Stimulated activated CD8-positive, alpha-beta memory T cell treated with anti-CD3 and anti-CD28 coated beads, Interleukin-7, amount 100 ng/mL, for 48 hours (primary cell): ENCODE data around the gene UCN.
"Not testable (repeated sequence)": the region's sequence is repeated elsewhere in the genome, so short reads cannot be mapped to it uniquely, and the experiment has no call there.

Experiments
- DNase-seq, 2 donors: peaks; one replicate each; pipeline ENCODE4 v3.0.0-alpha.2; 2020; ENCODE audit warnings: low read depth in 1 of 2; ENCODE audit errors: extremely low read depth in 1 of 2

UCN gene

DNA sequence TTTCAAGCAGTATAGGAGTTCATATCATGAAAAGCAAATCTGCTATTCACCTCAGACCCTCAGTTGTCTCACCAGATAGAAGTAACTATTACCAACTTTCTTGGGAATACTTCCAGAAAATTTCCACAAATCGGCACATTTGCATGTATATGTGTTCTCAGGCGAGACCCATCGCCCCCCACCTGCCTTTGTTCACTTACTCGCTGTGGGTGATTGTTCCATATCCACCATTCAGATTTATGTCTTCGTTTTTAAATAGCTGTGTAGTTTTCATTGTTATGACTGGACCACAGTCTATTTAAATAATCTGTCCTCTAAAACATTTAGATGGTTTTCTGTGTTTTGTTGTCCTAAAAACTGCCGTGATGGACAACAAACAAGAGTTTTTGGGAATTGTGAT, 22.8 kb downstream of the UCN start:
- DNase-seq: no peak

GRCh38 chr2:27284996-27285395, 23.2 kb downstream of the UCN start:
- no peak for DNase-seq

DNA sequence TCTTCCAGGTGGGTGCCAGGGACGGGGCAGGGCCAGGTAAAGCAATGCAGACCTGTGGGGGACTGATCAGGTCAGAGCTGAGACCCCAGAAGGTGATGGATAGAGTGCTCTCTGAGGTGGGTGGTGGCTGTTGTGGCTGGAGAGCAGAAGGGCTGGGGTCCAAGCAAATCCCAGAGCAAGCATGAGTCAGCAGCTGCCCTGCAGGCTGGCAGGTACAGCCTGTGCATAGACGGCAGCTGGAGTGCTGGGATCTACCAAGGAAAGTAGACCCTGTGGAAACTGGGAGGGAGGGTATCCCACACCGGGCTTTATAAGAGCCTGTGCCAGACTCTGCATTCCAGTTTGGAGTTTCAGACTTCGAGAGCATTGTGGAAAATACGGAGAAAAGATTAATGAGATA, 25.4 kb downstream of the UCN start:
- no peak for DNase-seq

- no peak for DNase-seq
Observed at GRCh38 chr2:27281855-27282559, 26.2 kb downstream of the UCN start, which contains the start of gene TRIM54. TSS of gene TRIM54 (plus strand) at chr2:27282429. CDS start at chr2:27282732, 303 bp downstream.

GRCh38 chr2:27281442-27281841, 26.8 kb downstream of the UCN start:
- DNase-seq: no peak

DNA sequence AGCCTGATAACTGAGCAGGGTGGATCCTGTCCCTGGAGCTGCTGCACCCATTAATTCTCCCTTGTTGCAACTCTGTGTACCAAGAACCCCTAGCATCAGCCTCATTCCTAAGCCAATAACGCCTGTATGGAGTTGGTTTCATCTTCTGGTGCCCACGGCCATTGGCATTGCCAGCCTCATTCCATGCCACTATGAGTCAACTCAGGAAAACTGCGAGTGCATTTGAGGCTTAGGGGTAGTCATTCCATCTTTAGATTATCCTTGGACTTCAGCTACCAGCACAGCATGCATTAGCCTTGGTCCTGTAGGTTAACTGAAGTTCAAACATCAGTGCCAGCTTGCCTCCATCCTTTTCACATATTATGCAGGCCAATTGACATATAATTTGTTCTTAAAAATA, 27.4 kb downstream of the UCN start:
- DNase-seq: no peak

GRCh38 chr2:27278010-27278409, 30.2 kb downstream of the UCN start:
- DNase-seq: no peak

DNA sequence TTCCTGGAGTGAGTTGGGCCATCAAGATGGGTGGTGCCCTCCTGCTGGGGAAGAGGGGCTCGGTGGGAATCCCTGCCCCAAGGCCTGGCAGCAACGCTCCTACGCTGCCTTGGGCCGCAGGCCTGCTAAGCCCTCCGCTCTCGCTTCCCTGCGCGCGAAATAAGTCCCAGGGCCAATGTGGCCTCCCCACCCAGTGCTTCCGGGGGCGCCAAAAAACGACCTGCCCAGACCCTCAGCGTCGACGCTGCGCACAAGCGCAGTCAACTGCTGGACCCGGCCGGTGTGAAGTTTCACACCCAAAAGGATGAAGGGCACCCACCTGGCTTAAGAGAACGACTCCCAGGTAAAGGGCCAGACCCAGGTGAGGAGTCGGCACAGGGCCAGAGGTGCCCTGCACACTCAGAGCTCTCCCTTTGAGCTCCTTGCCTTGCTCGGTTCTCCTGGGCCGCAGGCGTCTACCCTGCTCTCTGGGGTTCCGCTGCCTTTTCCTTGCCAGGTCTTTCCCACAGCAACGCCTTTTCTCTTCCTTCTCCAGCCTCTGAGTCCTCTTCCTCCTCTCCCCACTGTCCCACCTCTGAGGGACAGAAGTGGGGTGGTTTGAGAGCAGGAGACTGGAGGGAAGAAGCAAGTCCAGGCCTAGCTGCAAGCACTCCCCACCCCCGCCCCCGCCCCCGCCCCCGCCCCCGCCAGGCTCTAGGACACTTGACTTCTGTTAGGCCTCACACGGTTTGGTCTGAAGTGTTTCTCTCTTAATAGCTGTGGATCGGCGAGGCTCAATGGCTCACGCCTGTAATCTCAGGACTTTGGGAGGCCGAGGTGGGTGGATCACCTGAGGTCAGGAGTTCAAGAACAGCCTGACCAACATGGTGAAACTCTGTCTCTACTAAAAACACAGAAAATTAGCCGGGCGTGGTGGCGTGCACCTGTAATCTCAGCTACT, 32.8 kb downstream of the UCN start, which contains the start of gene DNAJC5G:
DNAJC5G (plus strand) TSS at position 223 of the 940 bp plus-strand sequence. CDS start 1,296 bp downstream, outside the sequence.
- DNase-seq: no peak

DNA sequence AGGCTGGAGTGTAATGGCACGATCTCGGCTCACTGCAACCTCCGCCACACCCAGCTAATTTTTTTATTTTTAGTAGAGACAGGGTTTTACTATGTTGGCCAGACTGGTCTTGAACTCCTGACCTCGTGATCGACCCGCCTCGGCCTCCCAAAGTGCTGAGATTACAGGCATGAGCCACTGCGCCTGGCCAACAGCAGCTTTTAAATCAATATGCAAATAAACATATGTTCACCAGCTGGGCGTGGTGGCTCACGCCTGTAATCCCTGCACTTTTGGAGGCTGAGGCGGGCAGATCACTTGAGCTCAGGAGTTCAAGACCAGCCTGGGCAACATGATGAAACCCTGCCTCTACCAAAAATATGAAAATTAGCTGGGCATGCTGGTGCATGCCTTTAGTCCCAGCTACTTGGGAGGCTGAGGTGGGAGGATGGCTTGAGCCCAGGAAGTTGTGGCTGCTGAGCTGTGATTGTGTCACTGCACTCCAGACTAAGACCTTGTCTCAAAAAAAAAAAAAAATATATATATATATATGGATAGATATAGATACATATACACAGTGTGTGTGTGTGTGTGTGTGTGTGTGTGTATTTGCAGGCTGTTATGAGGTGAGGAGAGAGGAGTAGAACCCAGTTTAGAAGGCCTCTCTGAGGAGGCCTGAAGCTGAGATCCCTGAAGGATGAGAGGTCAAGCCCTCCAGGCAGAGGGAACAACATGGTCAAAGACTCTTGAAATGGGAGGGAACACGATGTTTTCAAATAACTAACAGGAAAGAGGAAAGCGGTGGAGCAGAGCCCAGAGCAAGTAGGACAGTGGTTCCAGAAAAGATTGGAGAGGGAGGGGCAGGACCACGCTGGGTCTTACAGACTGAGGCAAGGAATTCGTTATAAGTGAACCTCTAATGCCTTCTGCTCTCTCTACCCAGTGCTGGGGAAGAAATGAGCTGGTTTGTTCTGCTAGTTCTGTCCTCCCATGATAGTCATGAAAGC, 35.4 kb downstream of the UCN start:
- not testable (repeated sequence) for DNase-seq

- DNase-seq: no peak
Observed at GRCh38 chr2:27271631-27272340, 36.5 kb downstream of the UCN start.

DNA sequence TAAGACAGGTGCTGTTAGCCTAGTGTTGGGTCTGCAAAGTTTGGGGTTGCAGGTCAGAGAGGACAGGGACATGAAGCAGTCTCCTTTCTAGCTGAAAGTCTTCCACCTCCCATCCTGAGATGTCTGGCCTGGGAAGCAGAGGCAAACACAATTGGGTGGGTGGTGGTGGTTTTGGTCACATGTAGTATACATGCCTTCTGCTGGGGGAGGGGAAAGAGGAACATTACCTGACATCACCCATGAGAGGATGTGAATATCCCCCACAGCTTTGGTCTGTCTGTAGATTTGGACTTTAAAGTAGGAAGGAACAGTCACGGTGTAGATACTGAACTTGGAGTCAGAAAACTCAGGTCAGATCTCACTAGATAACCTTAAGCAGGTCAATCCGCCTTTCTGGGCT, 37.6 kb downstream of the UCN start:
- no peak for DNase-seq

- no peak for DNase-seq
Observed at GRCh38 chr2:27270131-27270530, 38.1 kb downstream of the UCN start.

DNA sequence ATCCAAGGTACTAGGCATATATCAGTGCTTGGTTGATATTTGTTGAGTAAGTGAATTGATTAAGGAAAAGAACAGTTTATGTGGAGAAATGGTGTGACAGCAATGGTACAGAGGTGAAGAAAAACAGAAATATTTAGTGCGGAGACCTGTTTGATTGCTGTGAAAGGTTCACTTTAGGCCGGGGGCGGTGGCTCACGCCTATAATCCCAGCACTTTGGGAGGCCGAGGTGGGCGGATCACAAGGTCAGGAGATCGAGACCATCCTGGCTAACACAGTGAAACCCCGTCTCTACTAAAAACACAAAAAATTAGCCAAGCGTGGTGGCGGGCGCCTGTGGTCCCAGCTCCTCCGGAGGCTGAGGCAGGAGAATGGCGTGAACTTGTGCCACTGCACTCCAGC, 39.9 kb downstream of the UCN start:
- not testable (repeated sequence) for DNase-seq

- DNase-seq: no peak
Observed at GRCh38 chr2:27265536-27265870, 42.7 kb downstream of the UCN start.

GRCh38 chr2:27264753-27265535, 43.3 kb downstream of the UCN start:
- DNase-seq: peak; percentile 23 to 39

- DNase-seq: no peak
Observed at GRCh38 chr2:27264253-27264752, 43.9 kb downstream of the UCN start.

DNA sequence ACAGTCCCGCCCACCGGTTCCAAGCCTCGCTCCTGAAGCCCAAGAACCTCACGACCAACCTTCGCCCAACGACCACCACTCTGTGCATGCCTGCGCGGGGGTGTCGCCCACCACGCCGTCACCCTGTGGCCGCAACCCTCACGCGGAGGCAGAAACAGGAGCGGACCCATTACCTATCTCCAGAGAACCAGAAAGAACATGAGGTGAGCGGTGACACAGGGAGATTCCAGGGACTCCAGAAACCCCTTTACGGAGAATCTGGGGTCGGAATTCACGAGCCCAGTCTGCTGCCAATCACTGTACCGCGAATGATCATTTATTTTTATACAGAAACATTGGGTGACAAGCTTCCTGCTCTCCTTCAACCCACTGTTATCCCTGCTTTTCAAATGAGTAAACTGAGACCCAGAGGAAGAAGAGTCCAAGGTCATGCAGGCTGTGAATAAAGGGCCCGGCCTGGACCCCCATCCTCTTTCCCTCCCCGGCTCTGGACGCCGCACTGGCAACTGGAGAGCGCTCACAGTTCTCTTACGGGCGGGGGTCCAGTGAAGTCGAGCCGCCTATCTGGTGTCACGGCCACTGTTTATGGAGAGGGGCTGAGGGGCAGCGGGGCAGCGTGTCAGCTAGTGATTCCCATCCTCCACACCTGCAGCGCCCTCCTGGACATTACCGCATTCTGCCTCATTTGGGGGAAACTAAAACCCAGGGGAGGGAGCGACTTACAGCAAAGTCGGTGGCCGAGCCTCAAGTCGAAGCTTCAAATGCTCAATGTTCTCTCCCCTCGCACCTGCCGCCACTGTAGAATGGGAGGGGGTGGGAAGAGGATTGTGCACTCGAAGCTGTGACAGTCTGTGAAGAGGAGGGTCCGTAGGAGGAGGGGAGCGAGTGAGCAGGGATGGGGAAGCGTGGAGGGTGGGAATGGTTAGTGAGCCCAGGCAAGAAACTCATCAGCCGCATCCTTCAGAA, 44.7 kb downstream of the UCN start:
- no peak for DNase-seq
